Mesenchymal stem cell (in vitro differentiated cells and primary cell): ENCODE results near the gene MYL12A.

Source experiments
- DNase-seq: peaks from one replicate; pipeline ENCODE4 v3.0.0-alpha.2; 2013
- H2AFZ ChIP-seq: one replicate; pipeline ENCODE4 v1.6.1; 2013; ENCODE audit warnings: low read depth, mild to moderate bottlenecking, control low read depth, inconsistent platforms, low read length, moderate library complexity
- H2AK5ac ChIP-seq: 2 replicates; pipeline ENCODE4 v1.6.1; 2013; ENCODE audit warnings: low read length, moderate library complexity, mild to moderate bottlenecking, inconsistent platforms; ENCODE audit not compliant: severe bottlenecking
- H2BK120ac ChIP-seq: one replicate; pipeline ENCODE4 v1.6.1; 2013; ENCODE audit warnings: low read depth, mild to moderate bottlenecking, inconsistent platforms, low read length, moderate library complexity
- H2BK12ac ChIP-seq, 2 experiments: one replicate each; pipeline ENCODE4 v1.6.1; 2013; ENCODE audit warnings: inconsistent platforms in 2 of 2, low read length in 2 of 2, mild to moderate bottlenecking in 2 of 2, moderate library complexity in 2 of 2, control low read depth in 1 of 2
- H2BK15ac ChIP-seq: one replicate; pipeline ENCODE4 v1.6.1; 2013; ENCODE audit warnings: mild to moderate bottlenecking, low read depth, inconsistent platforms; ENCODE audit not compliant: poor library complexity, severe bottlenecking
- H2BK5ac ChIP-seq: 2 replicates; pipeline ENCODE4 v1.6.1; 2013; ENCODE audit warnings: low read depth, mild to moderate bottlenecking, low read length, control low read depth, inconsistent platforms; ENCODE audit not compliant: poor library complexity, severe bottlenecking
- H3K14ac ChIP-seq, 2 experiments: one replicate each; pipeline ENCODE4 v1.6.1; 2013; ENCODE audit warnings: inconsistent platforms in 2 of 2, low read length in 2 of 2, control low read depth in 1 of 2, mild to moderate bottlenecking in 1 of 2, moderate library complexity in 1 of 2
- H3K18ac ChIP-seq, 2 experiments: one replicate each; pipeline ENCODE4 v1.6.1; 2013; ENCODE audit warnings: inconsistent platforms in 2 of 2, low read length in 2 of 2, control low read depth in 1 of 2, low read depth in 1 of 2, mild to moderate bottlenecking in 1 of 2
- H3K23ac ChIP-seq, 2 experiments: one replicate each; pipeline ENCODE4 v1.6.1; 2013; ENCODE audit warnings: inconsistent platforms in 2 of 2, low read length in 2 of 2, mild to moderate bottlenecking in 2 of 2, moderate library complexity in 2 of 2, control low read depth in 1 of 2
- H3K27ac ChIP-seq: 2 replicates; pipeline ENCODE4 v1.5.1; 2013; ENCODE audit warnings: mild to moderate bottlenecking, moderate library complexity, low read length, control low read depth, inconsistent platforms; ENCODE audit not compliant: poor library complexity, severe bottlenecking
- H3K27me3 ChIP-seq, 2 experiments: 2 replicates each; pipeline versions ENCODE4 v1.6.1 to v1.7.0; 2013; ENCODE audit warnings: low read length in 2 of 2, mild to moderate bottlenecking in 2 of 2, moderate library complexity in 2 of 2, control low read depth in 1 of 2, inconsistent platforms in 1 of 2; ENCODE audit not compliant: control insufficient read depth in 1 of 2, insufficient read depth in 1 of 2
- H3K36me3 ChIP-seq, 2 experiments: 2 replicates each; pipeline versions ENCODE4 v1.6.1 to v1.7.0; 2013; ENCODE audit warnings: low read length in 2 of 2, control low read depth in 1 of 2, inconsistent platforms in 1 of 2, low read depth in 1 of 2, mild to moderate bottlenecking in 1 of 2; ENCODE audit not compliant: insufficient read depth in 2 of 2, control insufficient read depth in 1 of 2
- H3K4ac ChIP-seq, 2 experiments: one replicate each; pipeline ENCODE4 v1.6.1; 2013; ENCODE audit warnings: inconsistent platforms in 2 of 2, low read length in 2 of 2, mild to moderate bottlenecking in 2 of 2, moderate library complexity in 2 of 2, control low read depth in 1 of 2, low read depth in 1 of 2
- H3K4me1 ChIP-seq: 2 replicates; pipeline ENCODE4 v1.6.1; 2013; ENCODE audit warnings: low read depth, low read length, control low read depth; ENCODE audit not compliant: control insufficient read depth, insufficient read depth
- H3K4me2 ChIP-seq: 2 replicates; pipeline ENCODE4 v1.6.1; 2013; ENCODE audit warnings: low read length, mild to moderate bottlenecking, inconsistent platforms; ENCODE audit not compliant: poor library complexity, severe bottlenecking
- H3K4me3 ChIP-seq, 2 experiments: 2 replicates each; pipeline versions ENCODE4 v1.5.1 to v1.7.0; 2013; ENCODE audit warnings: low read length in 2 of 2, mild to moderate bottlenecking in 2 of 2, control low read depth in 1 of 2, low read depth in 1 of 2; ENCODE audit not compliant: insufficient read depth in 1 of 2
- H3K79me1 ChIP-seq: replicated peaks from 2 replicates; pipeline ENCODE4 v1.6.1; 2013; ENCODE audit warnings: mild to moderate bottlenecking, control low read depth, low read length, inconsistent platforms; ENCODE audit not compliant: poor library complexity, severe bottlenecking
- H3K9ac ChIP-seq: 2 replicates; pipeline ENCODE4 v1.7.0; 2013; ENCODE audit warnings: mild to moderate bottlenecking, low read length, moderate library complexity
- H3K9me3 ChIP-seq: 2 replicates; pipeline ENCODE4 v1.7.0; 2013; ENCODE audit warnings: mild to moderate bottlenecking, low read length; ENCODE audit not compliant: control insufficient read depth
- H4K8ac ChIP-seq: one replicate; pipeline ENCODE4 v1.6.1; 2013; ENCODE audit warnings: inconsistent platforms, mild to moderate bottlenecking, low read length, moderate library complexity
- H4K91ac ChIP-seq: one replicate; pipeline ENCODE4 v1.6.1; 2013; ENCODE audit warnings: mild to moderate bottlenecking, low read length, inconsistent platforms
- WGBS: methylation state at CpG from one replicate; pipeline ENCODE4 v1.1.7; 2013; ENCODE audit warnings: mixed read lengths; 5-methylcytosine and 5-hydroxymethylcytosine counted together

Gene MYL12A

GRCh38 chr18:3221496-3221895 is 26.1 kb upstream of the MYL12A start:
- Histone ChIP-seq H2BK12ac (no peak overlapping the region), H3K4me2 (no peak overlapping the region), H2AK5ac (no peak overlapping the region), H2AFZ (no peak overlapping the region), H3K23ac (no peak overlapping the region), H4K8ac (no peak overlapping the region), H2BK120ac (no peak overlapping the region), H2BK15ac (no peak overlapping the region), H2BK5ac (no peak overlapping the region), H3K27ac (no peak overlapping the region), H3K18ac (no peak overlapping the region), H3K27me3 (no peaks in the 10 kb centered on the region), H3K36me3 (no peaks in the 10 kb centered on the region), H3K4me3 (no peak overlapping the region), H4K91ac (no peak overlapping the region), H3K14ac (no peak overlapping the region), H3K9me3 (no peaks in the 10 kb centered on the region), H3K4ac (no peak overlapping the region), H3K9ac (no peak overlapping the region), H3K79me1 (no peaks in the 10 kb centered on the region), H3K4me1 (no peaks in the 10 kb centered on the region)
- no peak for DNase-seq
- WGBS, result 81% methylated on average over 5 of the region's 6 CpGs

- H2BK5ac ChIP-seq, result no peak overlapping the region
- no peak overlapping the region for H2BK15ac ChIP-seq
- H2BK12ac ChIP-seq, result no peak overlapping the region
- H4K8ac ChIP-seq, result no peak overlapping the region
- no peak overlapping the region for H3K4ac ChIP-seq
- no peak overlapping the region for H3K9ac ChIP-seq
- no peak overlapping the region for H3K23ac ChIP-seq
- H2AK5ac ChIP-seq, result no peak overlapping the region
- no peak overlapping the region for H3K18ac ChIP-seq
- DNase-seq, result no peak
- H3K4me3 ChIP-seq, result no peak overlapping the region
- H2BK120ac ChIP-seq, result no peak overlapping the region
- no peak overlapping the region for H3K27ac ChIP-seq
- no peaks in the 10 kb centered on the region for H3K9me3 ChIP-seq
- H3K4me2 ChIP-seq, result no peak overlapping the region
- H3K14ac ChIP-seq, result no peak overlapping the region
- H4K91ac ChIP-seq, result no peak overlapping the region
- no peaks in the 10 kb centered on the region for H3K36me3 ChIP-seq
- no peaks in the 10 kb centered on the region for H3K79me1 ChIP-seq
- no peaks in the 10 kb centered on the region for H3K4me1 ChIP-seq
- no CpG with 5 or more reads among the region's 1 CpG for WGBS
- no peaks in the 10 kb centered on the region for H3K27me3 ChIP-seq
- no peak overlapping the region for H2AFZ ChIP-seq
Measured at GRCh38 chr18:3223356-3223755, 24.2 kb upstream of the MYL12A start.

GRCh38 chr18:3224223-3224622 is 23.4 kb upstream of the MYL12A start:
- no peaks in the 10 kb centered on the region for H3K9me3 ChIP-seq
- H3K27ac ChIP-seq, result no peak overlapping the region
- no peak overlapping the region for H4K8ac ChIP-seq
- H3K79me1 ChIP-seq, result no peaks in the 10 kb centered on the region
- WGBS, result 85% methylated on average over 2 of the region's 3 CpGs
- no peak overlapping the region for H3K14ac ChIP-seq
- no peak overlapping the region for H2AK5ac ChIP-seq
- H2BK5ac ChIP-seq, result no peak overlapping the region
- H2AFZ ChIP-seq, result no peak overlapping the region
- H3K36me3 ChIP-seq, result no peaks in the 10 kb centered on the region
- no peak overlapping the region for H4K91ac ChIP-seq
- no peak overlapping the region for H2BK12ac ChIP-seq
- H3K27me3 ChIP-seq, result no peaks in the 10 kb centered on the region
- no peak overlapping the region for H3K4ac ChIP-seq
- no peak overlapping the region for H3K18ac ChIP-seq
- no peak overlapping the region for H2BK15ac ChIP-seq
- H3K23ac ChIP-seq, result no peak overlapping the region
- no peak overlapping the region for H2BK120ac ChIP-seq
- H3K4me1 ChIP-seq, result no peaks in the 10 kb centered on the region
- no peak overlapping the region for H3K4me3 ChIP-seq
- no peak overlapping the region for H3K4me2 ChIP-seq
- no peak for DNase-seq
- H3K9ac ChIP-seq, result no peak overlapping the region

- Histone ChIP-seq H3K14ac (no peak overlapping the region), H3K4me1 (no peaks in the 10 kb centered on the region), H2BK120ac (no peak overlapping the region), H3K79me1 (no peaks in the 10 kb centered on the region), H2BK5ac (no peak overlapping the region), H3K4me2 (no peak overlapping the region), H3K27ac (no peak overlapping the region), H3K36me3 (no peaks in the 10 kb centered on the region), H2BK12ac (no peak overlapping the region), H4K8ac (no peak overlapping the region), H3K27me3 (no peaks in the 10 kb centered on the region), H3K9ac (no peak overlapping the region), H3K9me3 (no peaks in the 10 kb centered on the region), H2BK15ac (no peak overlapping the region), H2AK5ac (no peak overlapping the region), H2AFZ (no peak overlapping the region), H3K23ac (no peak overlapping the region), H3K4ac (no peak overlapping the region), H3K18ac (no peak overlapping the region), H4K91ac (peak overlapping the region; percentile 15), H3K4me3 (no peak overlapping the region)
- WGBS, result 100% methylated on average over 2 of the region's 3 CpGs
- DNase-seq, result no peak
Measured at GRCh38 chr18:3225588-3225987, 22.0 kb upstream of the MYL12A start.
